Suprapubic skin (tissue), 4 donors: Measurements from ENCODE around the gene NTM.

Experiments
- CTCF ChIP-seq, 2 donors: fragments of 200-600 bp in 1 of 2; fragments of 450-650 bp in 1 of 2; sonication (generic) in 1 of 2; IDR thresholded peaks; one replicate each; pipeline ENCODE4 v1.5.1; 2016 to 2019; ENCODE audit warnings: antibody characterized with exemption in 2 of 2, mild to moderate bottlenecking in 1 of 2, moderate library complexity in 1 of 2
- EP300 ChIP-seq: sonication (generic); formaldehyde crosslinking; IDR thresholded peaks from one replicate; pipeline ENCODE4 v1.6.1; 2017; ENCODE audit warnings: antibody characterized with exemption
- POLR2AphosphoS5 ChIP-seq, 3 donors: sonication (generic); formaldehyde crosslinking; IDR thresholded peaks; one replicate each; pipeline ENCODE4 v1.6.1; 2017; ENCODE audit warnings: antibody characterized with exemption in 3 of 3

- TF ChIP-seq CTCF (IDR thresholded peaks at IDR 0.05), result no peak
- no peak for TF ChIP-seq EP300
- no peak for TF ChIP-seq POLR2AphosphoS5 (IDR thresholded peaks at IDR 0.05)
These were observed 378.7 kb downstream of the NTM start for GRCh38 chr11:131749101-131749500.
